Measurements from ENCODE around the gene SH3GL3. TPM values are rescaled to one million over a fixed set of nuclear protein-coding genes. Genes with fewer than 3 reads are reported as not detected.

The SH3GL3 gene
- total and polyA plus RNA-seq, 2 of the 13 experiments (the other 11 are each of a cell fraction or from before 2014, with no cell fraction given) = not detected

- BruUV-seq (replicated peaks) = no TSS peak
- no peaks in the 10 kb centered on the region for H3K4me1 ChIP-seq (ENCODE audit: insufficient read depth, low read length)
- FAIRE-seq (no peak), DNase-seq (ENCODE audit: low spot score) (no peak), ATAC-seq (no peak)
- TF ChIP-seq ZNF629 (CRISPR knock-in tag; conservative IDR thresholded peaks at IDR 0.05) (no peak), IRX3 (CRISPR knock-in tag; IDR thresholded peaks at IDR 0.05; ENCODE audit: borderline replicate concordance, low read depth) (no peak), ZNF512 (CRISPR knock-in tag; IDR thresholded peaks at IDR 0.05) (no peak), SATB2 (CRISPR knock-in tag; IDR thresholded peaks at IDR 0.05) (no peak), HOXA7 (CRISPR knock-in tag; IDR thresholded peaks at IDR 0.05) (no peak), ZNF556 (CRISPR knock-in tag; IDR thresholded peaks at IDR 0.05; ENCODE audit: borderline replicate concordance) (no peak), ZNF546 (CRISPR knock-in tag; conservative IDR thresholded peaks at IDR 0.05) (no peak), ZNF333 (CRISPR knock-in tag; IDR thresholded peaks at IDR 0.05; ENCODE audit: borderline replicate concordance) (no peak), POLR2A (IDR thresholded peaks at IDR 0.05; ENCODE audit: insufficient read depth in 1 of 2, low read depth in 2 of 2, low read length in 2 of 2) (no peak), MED1 (CRISPR knock-in tag; IDR thresholded peaks at IDR 0.05) (no peak), ARNT (IDR thresholded peaks at IDR 0.05) (no peak), TRIM24 (CRISPR knock-in tag; IDR thresholded peaks at IDR 0.05) (no peak), ZNF326 (CRISPR knock-in tag; IDR thresholded peaks at IDR 0.05; ENCODE audit: borderline replicate concordance) (no peak), CCDC6 (CRISPR knock-in tag; IDR thresholded peaks at IDR 0.05) (no peak), ZMYM2 (CRISPR knock-in tag; IDR thresholded peaks at IDR 0.05) (no peak), ZNF343 (CRISPR knock-in tag; IDR thresholded peaks at IDR 0.05) (no peak)
- TF ChIP-seq, protein P1, sequence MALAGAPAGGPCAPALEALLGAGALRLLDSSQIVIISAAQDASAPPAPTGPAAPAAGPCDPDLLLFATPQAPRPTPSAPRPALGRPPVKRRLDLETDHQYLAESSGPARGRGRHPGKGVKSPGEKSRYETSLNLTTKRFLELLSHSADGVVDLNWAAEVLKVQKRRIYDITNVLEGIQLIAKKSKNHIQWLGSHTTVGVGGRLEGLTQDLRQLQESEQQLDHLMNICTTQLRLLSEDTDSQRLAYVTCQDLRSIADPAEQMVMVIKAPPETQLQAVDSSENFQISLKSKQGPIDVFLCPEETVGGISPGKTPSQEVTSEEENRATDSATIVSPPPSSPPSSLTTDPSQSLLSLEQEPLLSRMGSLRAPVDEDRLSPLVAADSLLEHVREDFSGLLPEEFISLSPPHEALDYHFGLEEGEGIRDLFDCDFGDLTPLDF (CRISPR knock-in tag; IDR thresholded peaks at IDR 0.05) = no peak
- TF ChIP-seq, protein P2, sequence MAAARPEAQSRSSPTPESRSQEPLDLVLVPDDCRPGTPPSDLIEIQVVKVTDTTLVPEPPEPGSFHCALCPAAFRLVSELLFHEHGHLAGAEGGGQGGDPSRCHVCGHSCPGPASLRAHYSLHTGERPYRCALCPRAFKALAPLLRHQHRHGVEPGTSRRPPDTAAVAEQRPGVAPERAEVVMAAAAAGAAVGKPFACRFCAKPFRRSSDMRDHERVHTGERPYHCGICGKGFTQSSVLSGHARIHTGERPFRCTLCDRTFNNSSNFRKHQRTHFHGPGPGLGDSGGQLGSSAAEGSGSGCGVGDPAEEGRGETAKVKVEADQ (CRISPR knock-in tag; IDR thresholded peaks at IDR 0.05; ENCODE audit: borderline replicate concordance) = no peak
- 14% methylated on average over 5 of the region's 5 CpGs for WGBS (ENCODE audit: low lambda C conversion rate)
- no peak overlapping the region for H3K9ac ChIP-seq (ENCODE audit: insufficient read depth, low read depth, low read length)
- H3K36me3 ChIP-seq (replicated peaks in 1 of 2; ENCODE audit: control insufficient read depth in 1 of 2, insufficient read depth in 2 of 2, low read length in 2 of 2) = no peaks in the 10 kb centered on the region
- ChIA-PET POLR2A (no interaction called here), CTCF (ENCODE audit: low intra/inter-chr PET ratio, low total read pairs) (no interaction called here)
- H4K20me1 ChIP-seq (ENCODE audit: insufficient read depth, low read length) = no peaks in the 10 kb centered on the region
- intact Hi-C loops (cut with micrococcal nuclease; ENCODE audit: unreplicated experiment) (no loop called here), in situ Hi-C loops (cut with HindIII; ENCODE audit: extremely low pct_ligation_motif_present, low pct_unique_long_range_greater_than_20kb) (no loop called here)
- H3K27ac ChIP-seq (ENCODE audit: extremely low read length, insufficient read depth, low read length) = no peak overlapping the region
- no peaks in the 10 kb centered on the region for H3K9me3 ChIP-seq (ENCODE audit: low read length)
- H3K4me2 ChIP-seq (ENCODE audit: low read depth, low read length) = no peak overlapping the region
- no peaks in the 10 kb centered on the region for H3K27me3 ChIP-seq (ENCODE audit: control insufficient read depth in 1 of 2, insufficient read depth in 2 of 2, low read length in 2 of 2)
- no peak overlapping the region for H3K4me3 ChIP-seq (replicated peaks in 1 of 3; ENCODE audit: insufficient read depth in 1 of 3, low read depth in 2 of 3, low read length in 3 of 3)
- H2AFZ ChIP-seq (ENCODE audit: low read length) = no peak overlapping the region
- no peaks in the 10 kb centered on the region for H3K79me2 ChIP-seq (ENCODE audit: insufficient read depth, low read length)
Observed at GRCh38 chr15:83585601-83586335, 138.6 kb downstream of the SH3GL3 start.

Data from HepG2 (cell line).